GM21576 (cell line): ENCODE results near the gene PHLDB2.

ENCODE experiments used
- ATAC-seq: cut with Tn5 transposase; IDR thresholded peaks from one replicate; pipeline ENCODE4 v1.9.1; 2021; ENCODE audit warnings: mild to moderate bottlenecking, moderate library complexity; ENCODE audit not compliant: unreplicated experiment

PHLDB2 gene

DNA sequence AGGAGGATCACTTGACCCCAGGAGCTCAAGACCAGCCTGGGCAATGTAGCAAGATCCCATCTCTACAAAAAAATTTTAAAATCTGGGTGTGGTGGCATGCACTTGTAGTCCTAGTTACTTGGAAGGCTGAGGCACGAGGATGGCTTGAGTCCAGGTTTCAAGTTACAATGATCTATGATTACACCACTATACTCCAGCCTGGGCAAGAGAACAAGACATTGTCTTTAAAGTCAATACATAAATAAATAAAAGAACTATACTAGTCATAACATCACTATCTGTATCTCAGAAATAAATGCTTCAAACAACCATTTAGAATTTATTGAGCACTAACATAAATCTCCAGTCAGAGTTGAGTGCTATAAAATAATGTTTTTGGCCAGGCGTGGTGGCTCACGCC is 8.5 kb upstream of the PHLDB2 start:
- ATAC-seq, result no peak

DNA sequence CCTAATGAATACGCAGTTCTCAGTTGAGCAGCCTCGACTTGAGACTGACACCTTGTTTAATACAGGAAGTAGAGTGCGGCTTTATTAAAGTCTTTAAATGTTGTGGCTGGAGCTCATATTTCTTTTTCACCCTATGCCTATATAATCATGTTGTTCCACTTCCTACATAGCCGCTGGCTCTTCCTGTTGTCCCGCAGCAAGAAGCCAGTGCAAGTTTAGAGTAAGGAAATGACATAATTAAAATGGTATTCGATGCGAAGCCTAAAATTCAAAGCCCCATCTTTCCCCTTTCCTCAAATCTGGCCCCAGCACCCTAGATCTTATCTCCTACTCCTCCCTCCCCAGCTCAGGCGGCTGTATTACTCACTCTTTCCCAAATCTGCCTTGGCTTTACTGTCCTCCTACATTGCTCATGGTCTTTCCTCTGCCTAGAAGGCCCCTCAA is 7.5 kb upstream of the PHLDB2 start:
- ATAC-seq, result no peak

DNA sequence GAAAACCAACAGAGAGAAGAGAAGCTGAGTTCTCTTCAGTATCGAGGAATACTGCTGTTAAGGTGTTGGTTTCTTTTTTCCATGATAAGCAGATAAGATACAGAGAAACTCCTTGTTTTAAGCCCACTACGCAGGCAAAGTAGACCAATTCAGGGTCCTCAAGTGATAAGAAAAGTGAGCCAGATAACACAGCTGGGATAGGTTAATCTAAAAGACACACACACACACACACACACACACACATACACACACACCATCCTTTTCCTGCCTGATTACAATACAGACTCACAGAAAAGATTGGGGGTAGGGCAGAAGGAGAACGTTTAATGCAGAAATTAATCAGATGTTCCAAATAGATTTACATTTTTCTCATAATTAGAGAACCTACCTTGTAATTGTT is 6.5 kb upstream of the PHLDB2 start:
- ATAC-seq, result no peak

DNA sequence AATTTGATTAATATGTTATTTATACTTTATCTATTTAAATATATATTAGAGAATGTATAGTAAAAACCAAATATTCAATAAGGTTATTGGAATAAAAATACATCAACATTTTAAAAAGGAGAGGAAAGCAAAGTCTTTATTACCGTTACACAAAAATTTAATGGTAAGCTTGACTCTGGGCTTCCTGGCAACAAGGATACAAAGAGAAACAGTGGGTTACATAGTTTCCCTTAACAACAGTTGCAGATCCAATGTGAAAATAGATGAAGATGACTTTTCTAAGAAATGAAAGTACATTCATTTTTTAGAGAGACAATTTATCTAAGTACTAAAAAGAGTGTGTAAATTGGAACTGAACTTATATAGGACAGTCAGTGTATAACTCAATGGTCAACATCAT is 6.0 kb upstream of the PHLDB2 start:
- ATAC-seq, result no peak

DNA sequence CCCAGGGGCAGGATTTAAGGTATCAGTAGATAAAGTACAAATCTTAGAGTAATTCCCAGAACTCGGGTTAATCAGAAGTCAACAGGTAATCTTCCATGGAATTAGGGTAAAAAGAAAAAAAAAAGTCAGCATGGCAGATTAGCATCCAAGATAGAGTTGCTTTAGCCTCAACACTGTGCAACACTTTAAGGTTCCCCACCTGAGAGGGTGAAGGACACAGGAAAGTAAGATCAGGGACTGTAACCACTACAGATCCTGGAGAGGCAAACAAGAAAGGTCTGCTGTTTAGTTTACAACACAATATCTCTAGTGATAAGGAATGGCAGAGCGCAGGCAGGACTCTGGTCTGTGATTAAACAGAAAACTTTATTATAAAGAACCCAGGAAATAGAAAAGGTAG is 4.1 kb upstream of the PHLDB2 start:
- ATAC-seq, result no peak

DNA sequence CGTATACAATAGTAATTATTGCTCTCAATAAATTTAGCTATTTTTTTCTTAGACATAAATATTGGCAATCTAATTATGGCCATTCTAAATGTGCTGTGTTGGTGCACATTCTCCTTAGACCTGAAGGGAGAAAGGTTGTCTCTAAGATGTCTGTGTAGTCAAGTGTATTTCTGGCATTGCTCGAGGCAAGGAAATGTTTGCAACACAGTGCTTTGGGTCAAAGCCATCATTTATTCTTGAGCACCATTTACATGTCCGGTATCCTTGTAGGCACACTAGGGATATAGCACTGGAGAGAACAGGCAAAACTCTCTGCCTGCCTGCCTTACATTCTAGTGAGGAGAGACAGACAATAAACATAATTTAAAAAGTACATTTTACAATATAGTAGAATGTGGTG is 2.6 kb upstream of the PHLDB2 start:
- ATAC-seq, result no peak

DNA sequence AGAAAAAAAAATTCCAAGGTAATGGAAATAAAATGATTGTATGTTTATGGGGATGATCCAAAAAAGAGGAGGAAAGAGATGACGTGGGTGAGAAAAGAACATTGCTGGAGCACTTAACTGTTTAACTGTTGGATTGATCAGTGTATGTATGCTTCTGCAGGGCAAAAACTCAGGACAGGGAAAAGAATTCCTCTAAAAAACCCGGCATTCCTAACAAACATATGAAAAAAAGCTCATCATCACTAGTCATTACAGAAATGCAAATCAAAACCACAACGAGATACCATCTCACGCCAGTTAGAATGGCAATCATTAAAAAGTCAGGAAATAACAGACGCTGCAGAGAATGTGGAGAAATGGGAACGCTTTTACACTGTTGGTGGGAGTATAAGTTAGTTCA is 1.6 kb upstream of the PHLDB2 start:
- ATAC-seq, result no peak

DNA sequence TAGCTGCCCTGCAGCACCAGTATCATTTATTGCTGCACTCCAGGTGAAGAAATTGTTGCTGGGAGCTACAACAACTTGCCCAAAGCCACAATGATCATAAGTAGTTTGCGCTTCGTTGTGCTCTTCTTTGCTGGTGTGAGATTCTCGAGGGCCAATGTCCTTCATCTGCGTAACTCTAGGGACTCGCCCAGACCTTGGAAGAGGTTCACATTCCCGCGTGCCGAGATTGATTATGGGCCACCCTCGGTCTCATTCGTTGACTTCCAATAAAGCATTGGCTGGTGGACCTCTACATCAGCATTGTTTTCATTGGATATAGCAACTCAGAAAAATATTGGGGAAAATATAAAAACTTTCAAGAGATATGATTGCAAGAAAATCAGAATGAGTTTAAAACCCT is 423 bp upstream of the PHLDB2 start:
- no peak for ATAC-seq

DNA sequence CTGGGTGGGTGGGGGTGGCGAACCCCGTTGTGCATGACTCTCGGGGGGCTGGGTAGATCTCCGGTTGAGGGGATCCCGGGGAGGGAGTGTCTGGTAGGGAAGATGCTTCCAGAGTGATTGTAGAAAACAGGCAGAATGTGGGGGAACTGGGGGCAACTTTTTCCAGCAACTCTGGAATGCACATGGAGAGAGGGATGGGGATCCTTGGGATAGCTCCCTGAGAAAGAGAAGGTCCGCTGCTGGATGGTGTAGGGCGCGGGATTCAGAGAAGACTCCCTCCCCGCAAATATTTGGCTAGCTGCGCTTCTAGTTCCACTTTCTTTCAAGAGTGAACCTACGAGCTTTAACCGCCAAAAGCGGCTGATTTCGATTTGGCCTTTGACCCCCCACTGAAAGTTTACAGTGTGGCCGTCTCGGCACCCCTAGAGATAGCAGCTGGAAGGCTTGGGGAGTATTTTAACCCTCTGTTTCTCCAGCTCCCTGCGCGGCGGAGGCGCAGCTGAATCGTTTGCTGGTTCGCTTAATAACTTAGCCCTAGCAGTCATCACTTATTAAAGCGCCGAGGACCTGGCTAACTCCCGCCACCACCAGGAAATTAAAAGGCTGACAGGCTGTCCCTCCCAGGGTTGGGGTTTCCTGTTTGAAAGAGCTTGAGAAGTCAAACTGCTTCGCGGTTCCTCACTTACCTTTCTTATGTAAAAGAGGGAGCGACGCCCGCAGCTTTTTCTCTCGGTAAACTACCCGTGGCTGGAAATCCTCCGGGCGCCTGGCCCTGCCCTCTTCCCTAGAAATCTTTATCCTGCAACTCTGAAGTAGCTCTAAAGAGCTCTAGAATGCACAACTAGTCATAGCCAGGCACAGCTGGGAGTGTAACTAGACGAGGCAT is 1.2 kb downstream of the PHLDB2 start:
- ATAC-seq, result peak; percentile 93

DNA sequence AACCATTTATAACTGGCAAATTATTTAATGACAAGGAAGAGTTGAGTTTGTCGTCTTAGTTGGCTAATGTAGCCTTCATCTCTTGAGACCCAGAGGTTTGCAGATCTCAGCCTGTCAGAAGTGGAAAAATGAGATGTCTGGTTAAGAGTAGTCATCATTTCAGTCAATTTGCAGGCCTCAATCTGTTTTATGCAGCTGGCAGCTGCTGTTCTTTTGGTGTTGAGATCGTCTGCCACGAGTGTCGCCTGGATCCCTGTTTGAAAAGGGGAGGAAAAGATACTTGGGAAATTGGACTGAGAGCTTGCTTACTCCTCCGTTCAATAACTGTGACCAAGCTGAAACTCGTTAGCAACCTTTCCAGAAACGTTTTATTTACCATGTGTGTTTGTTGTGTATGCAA is 2.3 kb downstream of the PHLDB2 start:
- no peak for ATAC-seq

DNA sequence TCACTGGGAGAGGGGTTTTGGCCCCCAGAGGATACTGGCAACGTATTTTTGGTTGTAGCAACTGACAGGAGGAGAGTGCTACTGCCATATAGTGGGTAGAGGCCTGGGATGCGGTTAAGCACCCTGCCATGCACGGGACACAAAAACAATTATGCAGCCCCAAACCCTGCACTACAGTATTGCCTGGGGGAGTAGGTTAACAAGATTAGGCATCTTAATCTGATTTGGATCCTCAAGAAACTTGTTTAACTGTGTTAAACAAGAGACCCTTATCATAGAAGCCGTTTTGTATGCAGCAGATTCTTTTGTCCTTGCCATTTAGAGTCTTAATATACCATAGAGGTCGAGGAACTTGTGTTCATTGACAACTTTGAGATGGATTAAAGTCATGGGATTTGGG is 3.4 kb downstream of the PHLDB2 start:
- ATAC-seq, result no peak

DNA sequence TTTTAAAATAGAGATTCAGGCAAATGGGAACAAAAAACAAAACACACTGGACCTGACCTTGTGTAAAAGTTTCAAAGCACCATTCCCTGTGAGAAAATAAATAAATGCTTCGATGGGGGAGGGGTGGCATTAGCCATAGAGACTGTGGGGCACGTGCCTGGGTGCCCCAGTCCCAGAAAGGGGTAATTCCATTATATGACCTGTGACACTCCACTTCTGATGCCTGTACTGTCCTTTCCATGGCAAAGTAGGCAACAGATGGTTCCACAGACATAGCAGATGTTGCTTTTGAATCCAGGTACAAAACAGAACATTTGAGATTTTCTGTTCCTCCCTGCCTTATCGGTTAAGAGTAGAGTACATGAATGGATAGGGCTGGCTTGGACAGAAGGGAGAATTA is 3.9 kb downstream of the PHLDB2 start:
- ATAC-seq, result no peak

DNA sequence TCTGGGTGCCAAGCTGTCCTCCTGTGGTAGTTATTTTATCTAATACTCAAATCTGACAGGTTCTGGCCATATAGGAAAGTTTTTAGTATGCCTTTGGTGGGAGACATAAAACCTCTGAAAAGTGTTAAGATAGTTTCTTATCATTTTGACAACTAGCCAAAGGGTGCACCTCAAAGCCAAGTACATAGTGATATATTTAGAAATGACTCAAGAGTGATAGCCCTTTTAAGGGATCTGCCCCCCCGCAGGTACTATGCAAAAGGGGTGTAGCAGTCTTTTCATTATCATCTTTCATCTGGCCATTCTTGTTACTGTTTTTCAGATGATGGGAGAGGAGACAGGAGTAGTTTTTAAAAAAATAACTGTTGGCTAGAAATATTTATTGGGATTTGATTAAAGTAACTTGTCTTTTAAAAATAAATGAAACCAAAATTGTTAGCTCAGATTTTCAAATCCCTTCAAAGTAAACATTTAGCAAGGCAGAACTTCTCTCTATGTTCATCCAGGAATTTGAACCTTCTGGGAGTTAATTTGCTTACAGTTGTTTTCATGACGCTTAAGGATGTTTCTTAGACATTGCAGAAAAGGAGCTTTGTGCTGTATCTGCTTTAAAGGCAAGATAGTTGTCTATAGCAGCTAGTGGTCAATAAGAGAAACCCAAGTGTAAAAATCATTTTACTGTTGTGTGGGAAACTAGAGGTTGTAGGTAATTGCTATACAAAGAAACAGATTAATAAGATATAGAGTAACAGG is 5.1 kb downstream of the PHLDB2 start:
- ATAC-seq, result no peak

DNA sequence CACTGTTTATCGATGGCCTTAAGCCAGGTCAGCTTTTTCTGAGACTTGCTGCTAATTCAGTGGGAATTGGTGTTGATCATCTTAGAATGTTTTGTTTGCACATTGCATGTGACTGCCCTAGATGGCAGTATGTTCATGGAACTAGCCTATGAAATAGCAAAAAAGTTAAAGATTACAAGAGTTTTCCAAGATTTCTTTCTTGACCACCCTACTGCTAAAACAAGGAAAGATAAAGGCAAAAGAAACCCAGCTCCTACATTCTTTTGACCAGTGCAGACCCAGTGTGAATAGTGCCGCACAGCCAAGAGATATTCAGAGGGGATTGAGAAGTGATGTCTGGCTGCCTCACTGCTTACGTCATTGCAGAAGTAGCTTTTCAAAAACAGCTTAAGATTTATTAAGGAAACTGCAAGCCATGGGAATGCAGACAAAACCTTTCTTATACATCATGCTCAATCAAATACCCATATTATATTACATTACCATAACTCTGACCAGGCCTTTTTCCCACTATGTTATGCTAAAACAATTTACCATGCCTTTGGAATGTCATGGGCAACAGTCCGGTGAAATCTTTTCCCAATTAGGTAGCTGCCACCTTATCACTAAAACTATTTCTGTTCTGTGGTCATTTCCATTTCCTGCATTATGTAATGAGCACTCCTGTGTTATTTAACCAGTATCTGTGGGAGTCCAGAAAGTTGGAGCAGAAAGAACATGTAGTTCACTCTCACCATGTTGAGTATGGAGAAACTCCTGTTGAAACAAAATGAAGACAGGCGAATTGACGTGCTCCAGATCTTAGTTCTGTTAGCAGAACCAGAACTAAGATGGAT is 6.0 kb downstream of the PHLDB2 start:
- ATAC-seq, result no peak

DNA sequence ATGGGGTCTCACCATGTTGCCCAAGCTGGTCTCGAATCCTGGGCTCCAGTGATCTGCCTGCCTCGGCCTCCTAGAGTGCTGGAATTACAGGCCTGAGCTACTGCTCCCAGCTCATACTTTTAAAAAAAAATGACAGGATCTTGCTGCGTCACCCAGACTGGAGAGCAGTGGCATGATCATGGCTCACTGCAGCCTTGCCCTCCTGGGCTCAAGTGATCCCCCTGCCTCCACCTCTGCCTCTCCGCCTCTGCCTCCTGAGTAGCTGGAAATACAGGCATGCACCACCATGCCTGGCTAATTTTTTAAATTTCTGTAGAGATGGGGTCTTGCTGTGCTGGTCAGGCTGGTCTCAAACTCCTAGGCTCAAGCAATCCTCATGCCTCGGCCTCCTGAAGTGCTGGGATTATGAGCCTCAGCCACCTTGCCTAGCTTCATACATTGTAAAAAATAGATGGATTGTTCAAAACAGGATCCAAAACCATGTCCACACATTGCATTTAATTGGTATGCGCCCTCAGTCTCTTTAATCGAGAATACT is 8.9 kb downstream of the PHLDB2 start:
- ATAC-seq, result no peak

DNA sequence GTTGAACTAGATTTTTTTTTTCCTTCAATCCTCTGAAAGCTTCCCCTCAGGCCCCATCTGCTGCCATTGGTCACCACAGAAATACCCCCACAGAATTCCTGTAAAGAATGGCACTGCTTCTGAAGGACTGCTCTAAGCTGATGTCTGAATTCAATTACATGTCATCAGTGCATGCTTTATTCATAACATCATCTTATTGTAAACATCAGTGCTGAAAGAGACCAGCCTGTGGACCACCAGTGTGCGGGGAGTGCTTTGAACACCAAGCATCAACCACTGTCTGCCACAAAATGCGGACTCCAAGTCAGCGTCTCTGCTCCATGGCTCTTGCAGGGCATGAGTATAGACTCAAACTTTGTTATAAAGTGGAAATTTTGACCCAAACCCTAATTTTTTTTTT is 11.6 kb downstream of the PHLDB2 start:
- no peak for ATAC-seq

DNA sequence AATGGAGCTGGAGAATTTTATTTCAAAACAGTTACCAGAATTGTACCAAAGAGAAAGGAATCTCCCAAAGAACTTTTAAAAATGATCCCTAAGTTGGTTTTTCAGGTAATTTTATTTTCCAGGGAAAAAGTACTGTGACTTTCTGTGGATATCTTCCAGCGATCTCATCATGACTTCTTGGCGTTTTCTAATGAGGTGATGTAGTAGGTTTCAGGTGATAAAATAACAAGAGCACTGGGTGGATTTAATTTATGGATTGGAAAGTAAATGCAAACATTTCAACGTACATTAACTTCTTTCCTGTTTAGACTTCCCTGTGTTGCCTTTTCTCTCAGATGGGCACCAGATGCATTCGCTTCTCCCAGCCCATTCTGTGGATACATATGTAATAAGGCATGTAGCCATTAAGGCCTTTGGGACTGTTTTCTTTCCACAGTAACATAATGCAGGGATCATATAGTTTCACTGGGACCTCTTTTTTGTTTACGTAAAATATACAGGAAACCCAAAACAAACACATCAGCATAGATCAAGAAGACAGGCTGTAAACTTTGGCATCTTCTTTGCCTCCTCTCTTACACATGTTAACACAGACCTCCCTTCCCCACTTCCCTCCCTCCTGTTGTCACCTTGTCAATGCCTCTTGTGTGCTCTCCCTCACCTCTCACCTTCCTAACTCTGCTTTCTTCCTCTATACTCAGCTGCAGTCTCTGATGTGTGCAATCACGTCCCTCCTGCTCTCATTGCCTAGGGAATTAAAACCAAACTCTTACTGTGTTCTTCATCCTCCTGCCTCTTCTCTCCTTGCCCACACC is 13.0 kb downstream of the PHLDB2 start:
- no peak for ATAC-seq

DNA sequence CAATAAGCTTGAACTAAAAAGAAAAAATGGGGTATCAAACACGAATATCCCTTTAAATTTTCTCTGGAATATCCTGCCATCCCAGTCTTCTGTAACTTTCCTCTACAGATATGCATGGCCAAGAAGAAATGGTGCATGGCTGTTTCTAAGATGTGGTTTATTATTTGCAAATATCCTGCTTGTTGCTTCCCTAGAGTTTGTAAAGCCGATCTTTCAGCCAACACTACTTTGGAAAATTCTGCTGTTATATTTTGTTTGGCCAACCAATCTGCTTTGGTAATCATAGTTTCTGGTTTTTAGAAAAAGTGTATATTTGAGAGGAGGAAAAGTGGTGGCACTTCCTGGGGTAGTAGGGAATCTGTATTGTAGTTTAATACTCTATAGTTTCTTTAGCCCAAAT is 13.9 kb downstream of the PHLDB2 start:
- ATAC-seq, result no peak

DNA sequence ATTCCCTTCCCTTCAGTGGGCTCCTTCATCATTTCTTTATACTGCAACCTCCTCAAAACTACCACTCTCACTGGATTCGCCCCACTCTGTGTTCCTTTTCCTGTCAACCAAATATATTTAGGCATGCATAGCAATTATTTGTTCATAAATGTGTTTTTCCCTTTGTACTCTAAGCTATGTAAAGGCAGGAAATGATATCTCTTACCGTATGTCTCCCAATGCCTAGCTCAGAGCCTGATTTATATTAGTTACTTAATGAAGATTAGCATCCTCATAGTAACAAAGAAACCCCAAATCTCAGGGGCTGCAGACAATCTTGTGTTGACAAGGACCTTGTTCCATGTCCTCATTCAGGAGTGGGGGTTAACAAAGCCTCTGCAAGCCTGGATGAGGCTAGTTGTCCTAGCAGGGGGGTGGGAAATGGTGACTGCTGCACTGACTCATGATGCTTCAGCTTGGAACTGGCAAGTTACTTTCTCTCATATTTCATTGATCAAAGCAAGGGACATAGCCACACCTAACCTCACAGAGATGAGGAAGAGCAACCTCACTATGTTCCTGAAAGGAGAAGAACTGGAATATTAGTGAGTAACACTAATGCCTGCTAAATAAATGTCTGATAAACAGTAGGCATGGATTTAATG is 15.2 kb downstream of the PHLDB2 start:
- ATAC-seq, result no peak

DNA sequence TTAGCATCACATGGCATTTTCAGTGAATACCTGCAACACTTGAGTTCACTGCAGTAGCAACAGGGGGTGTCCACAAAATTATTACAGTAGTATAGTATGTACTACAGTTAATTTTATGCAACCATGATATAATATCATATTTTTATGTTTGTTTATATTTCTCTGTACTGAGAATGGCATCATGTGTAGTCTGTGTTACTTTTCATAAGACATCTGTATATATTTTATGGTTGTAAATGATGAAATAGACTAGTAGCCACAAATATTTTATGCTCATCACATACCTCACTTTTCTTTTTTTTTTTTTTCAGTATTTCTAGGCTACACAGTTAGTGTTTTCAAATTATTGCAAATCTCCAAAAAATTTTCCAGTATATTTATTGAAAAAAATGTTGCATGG is 22.4 kb downstream of the PHLDB2 start:
- no peak for ATAC-seq
